Smooth muscle cell (in vitro differentiated cells): Measurements from ENCODE around the gene P2RX2. TPM values are rescaled to one million over a fixed set of nuclear protein-coding genes. Genes with fewer than 3 reads are reported as not detected.

ENCODE experiments used
- DNase-seq: peaks from one replicate; lab custom pipeline; 2025; ENCODE audit not compliant: unreplicated experiment; lab: John Stamatoyannopoulos, UW
- H2AFZ ChIP-seq: fragments of 200-600 bp; sonication (generic); 2 replicates; pipeline ENCODE4 v1.6.0; 2016; ENCODE audit warnings: antibody characterized with exemption, low read depth, mild to moderate bottlenecking
- H3F3A ChIP-seq: fragments of 200-600 bp; sonication (generic); 2 replicates; pipeline ENCODE4 v1.6.0; 2017; ENCODE audit warnings: antibody characterized with exemption, low read depth
- H3K27ac ChIP-seq: fragments of 200-600 bp; sonication (generic); 2 replicates; pipeline ENCODE4 v1.5.1; 2016; ENCODE audit warnings: low read depth, mild to moderate bottlenecking
- H3K27me3 ChIP-seq: fragments of 200-600 bp; sonication (generic); 2 replicates; pipeline ENCODE4 v1.6.1; 2016; ENCODE audit warnings: low read depth, mild to moderate bottlenecking
- H3K36me3 ChIP-seq: fragments of 200-600 bp; sonication (generic); 2 replicates; pipeline ENCODE4 v1.5.1; 2016; ENCODE audit warnings: low read depth
- H3K4me1 ChIP-seq: fragments of 200-600 bp; sonication (generic); 2 replicates; pipeline ENCODE4 v1.5.1; 2016; ENCODE audit warnings: low read depth
- H3K4me2 ChIP-seq: fragments of 200-600 bp; sonication (generic); 2 replicates; pipeline ENCODE4 v1.6.0; 2016; ENCODE audit warnings: mild to moderate bottlenecking
- H3K4me3 ChIP-seq: fragments of 200-600 bp; sonication (generic); 2 replicates; pipeline ENCODE4 v1.5.1; 2016; ENCODE audit warnings: mild to moderate bottlenecking
- H3K79me2 ChIP-seq: fragments of 200-600 bp; sonication (generic); 2 replicates; pipeline ENCODE4 v1.6.0; 2016; ENCODE audit warnings: low read depth, mild to moderate bottlenecking
- H3K9ac ChIP-seq: fragments of 200-600 bp; sonication (generic); 2 replicates; pipeline ENCODE4 v1.6.0; 2016; ENCODE audit warnings: low read depth
- H3K9me3 ChIP-seq: fragments of 200-600 bp; sonication (generic); replicated peaks from 2 replicates; pipeline ENCODE4 v1.5.1; 2016; ENCODE audit warnings: low read depth
- H4K20me1 ChIP-seq: fragments of 200-600 bp; sonication (generic); 2 replicates; pipeline ENCODE4 v1.6.0; 2016; ENCODE audit warnings: low read depth
- WGBS: methylation state at CpG from one replicate; pipeline ENCODE4 v1.1.7; 2016; ENCODE audit warnings: low lambda C conversion rate; 5-methylcytosine and 5-hydroxymethylcytosine counted together
- polyA plus RNA-seq: library from polyadenylated mRNA; unstranded; fragments of >200 nt; fragmentation: Nextera tagmentation; extraction: Ambion mirVana; gene quantifications from 2 replicates; pipeline ENCODE4 v1.2.1, GENCODE V29; 2016
- total RNA-seq: library from RNA; depleted of rRNA; stranded (reverse); fragments of >200 nt; gene quantifications from 2 replicates; pipeline ENCODE4 v1.2.3, GENCODE V29; 2014
- TF ChIP-seq, protein P1 (sequence below): fragments of 200-600 bp; sonication (generic); IDR thresholded peaks from 2 replicates; pipeline ENCODE4 v1.5.1; 2017; ENCODE audit warnings: borderline replicate concordance, mild to moderate bottlenecking, antibody characterized with exemption; ENCODE audit not compliant: insufficient read depth, poor library complexity, severe bottlenecking

P2RX2 gene
- total and polyA plus RNA-seq, 2 experiments from 2014 or later = not detected

DNA sequence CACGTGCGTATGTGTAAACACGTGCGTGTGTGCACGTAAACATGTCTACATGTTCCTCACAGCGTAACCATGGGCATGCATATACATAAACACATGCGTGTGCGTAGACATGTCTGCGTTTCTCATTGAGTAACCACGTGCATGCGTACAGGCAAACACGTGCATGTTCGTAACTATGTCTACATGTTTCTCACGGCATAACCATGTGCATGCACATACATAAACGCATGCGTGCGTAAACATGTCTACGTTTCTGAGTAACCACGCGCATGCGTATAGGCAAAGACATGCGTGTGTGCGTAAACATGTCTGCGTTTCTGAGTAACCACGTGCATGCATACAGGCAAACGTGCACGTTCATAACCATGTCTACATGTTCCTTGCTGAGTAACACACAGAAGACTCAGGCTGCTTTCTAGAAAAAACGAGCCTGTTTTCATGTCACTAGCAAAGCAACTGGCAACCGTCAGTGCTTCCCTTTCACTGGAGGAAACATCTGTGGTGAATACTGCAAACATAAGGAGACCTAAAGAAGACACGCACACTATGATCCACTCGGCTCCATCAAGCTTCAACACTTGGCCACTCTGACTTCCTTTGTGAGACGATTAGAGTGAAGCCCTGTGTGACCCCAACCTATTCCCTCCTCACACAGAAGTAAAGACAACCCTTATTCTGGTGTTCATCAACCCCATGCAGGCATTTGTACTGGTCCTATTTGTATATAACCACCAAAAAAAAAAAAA lies 39.7 kb downstream of the P2RX2 start:
- H3K9ac ChIP-seq = no peak overlapping the region
- H3K79me2 ChIP-seq = no peaks in the 10 kb centered on the region
- no peaks in the 10 kb centered on the region for H3F3A ChIP-seq
- no peak overlapping the region for H3K4me2 ChIP-seq
- peaks cover 5% of the 10 kb centered on the region for H3K36me3 ChIP-seq
- TF ChIP-seq, protein P1, sequence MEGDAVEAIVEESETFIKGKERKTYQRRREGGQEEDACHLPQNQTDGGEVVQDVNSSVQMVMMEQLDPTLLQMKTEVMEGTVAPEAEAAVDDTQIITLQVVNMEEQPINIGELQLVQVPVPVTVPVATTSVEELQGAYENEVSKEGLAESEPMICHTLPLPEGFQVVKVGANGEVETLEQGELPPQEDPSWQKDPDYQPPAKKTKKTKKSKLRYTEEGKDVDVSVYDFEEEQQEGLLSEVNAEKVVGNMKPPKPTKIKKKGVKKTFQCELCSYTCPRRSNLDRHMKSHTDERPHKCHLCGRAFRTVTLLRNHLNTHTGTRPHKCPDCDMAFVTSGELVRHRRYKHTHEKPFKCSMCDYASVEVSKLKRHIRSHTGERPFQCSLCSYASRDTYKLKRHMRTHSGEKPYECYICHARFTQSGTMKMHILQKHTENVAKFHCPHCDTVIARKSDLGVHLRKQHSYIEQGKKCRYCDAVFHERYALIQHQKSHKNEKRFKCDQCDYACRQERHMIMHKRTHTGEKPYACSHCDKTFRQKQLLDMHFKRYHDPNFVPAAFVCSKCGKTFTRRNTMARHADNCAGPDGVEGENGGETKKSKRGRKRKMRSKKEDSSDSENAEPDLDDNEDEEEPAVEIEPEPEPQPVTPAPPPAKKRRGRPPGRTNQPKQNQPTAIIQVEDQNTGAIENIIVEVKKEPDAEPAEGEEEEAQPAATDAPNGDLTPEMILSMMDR = no peak
- no peak overlapping the region for H3K27ac ChIP-seq
- DNase-seq = no peak
- H3K4me1 ChIP-seq = no peaks in the 10 kb centered on the region
- H4K20me1 ChIP-seq = no peaks in the 10 kb centered on the region
- H3K27me3 ChIP-seq = no peaks in the 10 kb centered on the region
- 97% methylated on average over 32 of the region's 32 CpGs for WGBS
- no peak overlapping the region for H3K4me3 ChIP-seq
- no peaks in the 10 kb centered on the region for H3K9me3 ChIP-seq
- H2AFZ ChIP-seq = no peak overlapping the region

DNA sequence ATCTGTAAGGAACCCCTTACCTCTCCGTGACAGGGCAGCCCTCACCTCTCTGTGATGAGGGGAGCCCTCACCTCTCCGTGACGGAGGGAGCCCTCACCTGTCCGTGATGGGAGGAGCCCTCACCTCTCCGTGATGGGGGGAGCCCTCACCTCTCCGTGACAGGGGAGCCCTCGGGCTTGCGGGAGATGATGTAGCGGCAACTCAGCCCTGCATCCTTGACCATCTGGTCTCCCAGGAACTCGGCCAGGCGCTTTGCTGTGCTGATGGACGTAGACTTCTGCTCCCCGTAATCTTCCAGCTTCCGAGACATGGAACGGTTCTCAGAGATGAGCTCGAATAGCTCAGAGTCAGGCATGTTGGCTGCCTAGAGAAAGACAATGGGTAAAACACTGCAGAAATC lies 40.6 kb downstream of the P2RX2 start:
- H4K20me1 ChIP-seq = no peaks in the 10 kb centered on the region
- no peak for DNase-seq
- no peak overlapping the region for H3K4me2 ChIP-seq
- no peak overlapping the region for H3K4me3 ChIP-seq
- H2AFZ ChIP-seq = no peak overlapping the region
- H3K27ac ChIP-seq = no peak overlapping the region
- 94% methylated on average over 16 of the region's 16 CpGs for WGBS
- H3K4me1 ChIP-seq = no peaks in the 10 kb centered on the region
- H3K9me3 ChIP-seq = no peaks in the 10 kb centered on the region
- H3K27me3 ChIP-seq = no peaks in the 10 kb centered on the region
- no peaks in the 10 kb centered on the region for H3K79me2 ChIP-seq
- no peaks in the 10 kb centered on the region for H3F3A ChIP-seq
- TF ChIP-seq, protein P1 = no peak
- no peaks in the 10 kb centered on the region for H3K36me3 ChIP-seq
- no peak overlapping the region for H3K9ac ChIP-seq

DNA sequence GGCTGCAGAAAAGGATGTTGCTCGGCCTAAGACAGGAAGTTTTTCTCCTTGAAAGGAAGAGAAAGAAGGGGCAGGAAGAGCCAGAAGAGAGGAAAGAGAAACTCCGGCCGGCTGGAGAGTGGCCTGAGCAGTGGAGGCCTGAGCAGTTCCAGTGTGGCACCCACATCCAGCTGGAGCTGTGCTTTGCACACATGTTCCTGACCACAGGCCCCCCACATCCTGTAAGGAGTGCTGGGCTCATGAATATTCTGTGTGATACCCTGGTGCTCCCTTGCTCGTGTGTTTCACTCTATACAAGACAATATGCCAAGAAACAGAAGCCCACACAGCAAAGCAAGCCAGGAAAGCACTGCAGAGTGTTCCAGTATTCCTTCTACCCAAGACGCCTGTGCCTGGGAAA lies 41.5 kb downstream of the P2RX2 start:
- no peak for DNase-seq
- Histone ChIP-seq H3K9me3 (no peaks in the 10 kb centered on the region), H2AFZ (no peak overlapping the region), H3K4me1 (no peaks in the 10 kb centered on the region), H3K9ac (no peak overlapping the region), H3K4me3 (no peak overlapping the region), H4K20me1 (no peaks in the 10 kb centered on the region), H3K27me3 (no peaks in the 10 kb centered on the region), H3K79me2 (no peaks in the 10 kb centered on the region), H3F3A (no peaks in the 10 kb centered on the region), H3K36me3 (no peaks in the 10 kb centered on the region), H3K4me2 (no peak overlapping the region), H3K27ac (no peak overlapping the region)
- WGBS = 97% methylated on average over 5 of the region's 5 CpGs
- TF ChIP-seq, protein P1 = no peak

DNA sequence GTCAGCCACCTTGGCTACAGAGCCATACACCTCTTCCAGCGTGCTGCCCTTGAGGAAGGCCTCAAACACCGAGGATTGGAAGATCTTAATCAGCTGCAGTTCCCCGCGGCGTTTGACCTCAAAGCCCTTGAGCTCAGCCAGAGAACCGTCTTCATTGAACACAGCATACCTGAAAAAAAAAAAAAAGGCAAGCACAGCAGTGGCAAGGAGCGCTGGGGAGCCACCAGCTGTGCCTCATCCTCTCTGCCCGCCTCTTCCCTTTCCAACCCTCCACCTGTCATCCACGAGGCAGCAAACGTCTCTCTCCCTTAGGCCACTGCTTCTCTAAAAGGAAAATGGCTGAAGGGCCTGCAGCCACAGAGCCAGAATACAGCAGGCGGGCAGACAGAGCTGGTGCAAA lies 42.4 kb downstream of the P2RX2 start:
- Histone ChIP-seq H3K4me1 (no peaks in the 10 kb centered on the region), H3K27me3 (no peaks in the 10 kb centered on the region), H2AFZ (no peak overlapping the region), H3K9ac (no peak overlapping the region), H3K9me3 (no peaks in the 10 kb centered on the region), H3K79me2 (no peaks in the 10 kb centered on the region), H3K4me2 (no peak overlapping the region), H3F3A (no peaks in the 10 kb centered on the region), H3K4me3 (no peak overlapping the region), H4K20me1 (no peaks in the 10 kb centered on the region), H3K27ac (no peak overlapping the region), H3K36me3 (no peaks in the 10 kb centered on the region)
- TF ChIP-seq, protein P1 = no peak
- no peak for DNase-seq
- WGBS = 96% methylated on average over 11 of the region's 11 CpGs
